Cardiac septum (tissue), 1 donor: ENCODE measurements around the gene ADTRP. TPM values are rescaled to one million over a fixed set of nuclear protein-coding genes. Genes with fewer than 3 reads are reported as not detected.

Experiments used
- DNase-seq: peaks from one replicate; pipeline ENCODE4 v3.0.0-alpha.2; 2020; ENCODE audit warnings: low spot score
- intact Hi-C: fragments of 100-400 bp; cut with DNase I; formaldehyde crosslinking; loops from one replicate; pipeline ENCODE4 v1.14.0; 2022
- total RNA-seq: library from RNA; stranded (reverse); fragmentation: NEBNext Ultra II Directional; extraction: Animal tissue kit (Norgen Biotek cat#: 25700); gene quantifications from one replicate; pipeline ENCODE4 v1.2.1, GENCODE V29; 2021
- donor health status: DM: no; HTN: no; CAD: no.

ADTRP gene
- total RNA-seq, 1 donor from 2014 or later = not detected

- intact Hi-C loops = no loop called here
- no peak for DNase-seq
Observed at GRCh38 chr6:11736601-11737000, 42.0 kb downstream of the ADTRP start.

DNA sequence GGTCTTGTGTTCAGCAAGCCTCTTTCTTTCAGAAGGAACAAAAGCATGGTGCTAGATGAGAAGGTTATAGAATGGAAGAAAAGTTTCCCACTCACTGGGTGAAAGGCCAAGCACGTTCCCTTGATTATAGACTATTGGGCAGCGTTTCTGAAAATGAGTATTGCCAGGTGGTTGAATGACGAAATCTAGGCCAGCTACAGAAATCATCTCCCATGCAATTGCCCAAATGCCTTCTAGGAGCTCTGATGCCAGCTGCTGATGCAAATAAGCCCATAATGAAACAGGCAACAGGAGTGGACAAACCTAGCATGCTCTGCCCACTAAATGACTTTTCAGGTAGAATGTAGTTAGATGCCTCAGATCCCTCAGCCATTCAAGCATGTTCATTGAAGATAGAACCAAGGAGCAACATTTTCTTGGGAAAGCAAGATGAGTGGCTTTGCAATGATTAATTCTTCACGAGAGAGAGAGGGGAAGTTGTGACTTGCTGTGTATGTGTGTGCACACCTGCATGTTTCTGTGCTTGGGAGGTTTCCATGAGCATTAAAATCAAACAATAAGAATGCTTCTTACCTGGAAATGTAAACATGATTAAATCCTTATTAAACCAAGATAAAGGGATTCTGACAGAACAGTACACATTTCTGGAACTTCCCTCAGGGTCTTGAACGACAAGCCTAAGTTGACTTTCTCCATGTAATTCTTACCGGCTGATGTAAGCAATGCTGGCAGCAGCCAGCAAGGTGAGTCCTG is 43.6 kb downstream of the ADTRP start:
- intact Hi-C loops = no loop called here
- DNase-seq = no peak

GRCh38 chr6:11732036-11732631 is 46.5 kb downstream of the ADTRP start:
- DNase-seq = peak; percentile 85
- intact Hi-C loops = no loop called here

GRCh38 chr6:11731423-11731822 is 47.2 kb downstream of the ADTRP start:
- DNase-seq = no peak
- intact Hi-C loops = no loop called here

GRCh38 chr6:11730641-11731040 is 48.0 kb downstream of the ADTRP start:
- intact Hi-C loops = no loop called here
- no peak for DNase-seq

- no peak for DNase-seq
- intact Hi-C loops = no loop called here
Observed at GRCh38 chr6:11729076-11729475, 49.5 kb downstream of the ADTRP start.

DNA sequence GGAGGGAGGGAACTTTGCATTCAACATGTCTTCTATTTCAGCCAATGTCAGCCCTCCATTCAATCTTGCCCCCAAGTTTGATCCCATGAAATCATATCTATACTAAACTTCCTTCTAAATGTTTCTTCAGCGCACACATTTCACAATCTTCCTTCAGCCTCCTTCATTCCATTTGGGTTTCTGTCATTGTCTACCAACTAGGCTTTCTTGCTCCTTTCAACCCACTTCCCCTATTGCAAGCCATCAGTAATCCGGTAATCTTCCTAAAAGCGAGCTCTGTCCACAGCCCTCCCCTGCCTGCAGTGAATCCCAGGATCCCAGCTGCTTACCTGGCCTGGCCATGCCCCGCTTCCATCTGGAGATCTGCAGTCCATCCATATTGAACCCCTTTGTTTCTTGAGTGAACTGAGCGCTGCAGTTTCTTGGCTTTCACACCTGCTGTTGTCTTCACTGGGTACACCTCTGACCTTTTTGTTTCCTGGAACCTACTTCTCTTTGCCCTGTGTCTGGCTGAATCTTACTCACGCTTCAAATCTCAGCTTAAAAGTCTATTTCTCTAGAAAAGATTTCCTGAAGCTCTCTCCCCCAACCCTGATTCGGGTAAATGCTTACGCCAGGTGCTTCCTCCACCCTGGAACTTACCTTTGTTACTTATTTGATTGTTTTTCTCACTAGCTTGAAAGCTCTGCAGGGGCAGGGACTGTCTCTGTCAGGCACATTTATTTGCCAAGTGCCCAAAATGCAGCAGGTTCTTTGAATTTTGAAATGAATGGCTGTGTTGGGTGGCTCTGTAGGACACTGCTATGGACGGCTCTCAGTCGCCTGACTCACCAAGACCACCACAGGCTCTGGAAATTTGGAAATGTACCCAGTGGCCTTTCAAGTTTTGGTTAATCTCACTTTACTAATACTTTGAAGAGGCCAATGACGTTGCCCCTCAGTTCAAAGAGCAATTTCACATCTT is 50.3 kb downstream of the ADTRP start:
- DNase-seq = no peak
- intact Hi-C loops = no loop called here

GRCh38 chr6:11727346-11727997 is 51.1 kb downstream of the ADTRP start:
- intact Hi-C loops = no loop called here
- no peak for DNase-seq

DNA sequence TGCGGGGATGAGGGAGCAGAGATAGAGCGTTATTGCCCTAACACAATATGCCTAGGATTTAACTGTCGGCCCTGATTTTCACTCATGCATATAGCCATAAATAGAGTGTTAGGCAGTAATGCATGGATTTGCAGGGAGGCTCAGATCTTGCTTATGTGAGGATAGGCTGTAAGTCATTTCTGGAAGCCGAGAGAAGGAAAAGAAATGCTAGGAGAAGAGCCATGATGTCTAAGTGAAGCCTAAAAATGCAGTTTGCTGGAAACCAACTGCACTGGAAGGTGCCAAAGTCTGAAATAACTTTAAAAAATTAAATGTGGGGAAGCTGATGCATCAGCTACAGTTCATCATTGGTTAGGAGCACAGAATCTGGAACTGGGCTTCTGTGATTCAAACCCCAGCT is 54.3 kb downstream of the ADTRP start:
- DNase-seq = no peak
- intact Hi-C loops = no loop called here

GRCh38 chr6:11722805-11723631 is 55.6 kb downstream of the ADTRP start:
- DNase-seq = peak; percentile 7
- intact Hi-C loops = no loop called here

DNA sequence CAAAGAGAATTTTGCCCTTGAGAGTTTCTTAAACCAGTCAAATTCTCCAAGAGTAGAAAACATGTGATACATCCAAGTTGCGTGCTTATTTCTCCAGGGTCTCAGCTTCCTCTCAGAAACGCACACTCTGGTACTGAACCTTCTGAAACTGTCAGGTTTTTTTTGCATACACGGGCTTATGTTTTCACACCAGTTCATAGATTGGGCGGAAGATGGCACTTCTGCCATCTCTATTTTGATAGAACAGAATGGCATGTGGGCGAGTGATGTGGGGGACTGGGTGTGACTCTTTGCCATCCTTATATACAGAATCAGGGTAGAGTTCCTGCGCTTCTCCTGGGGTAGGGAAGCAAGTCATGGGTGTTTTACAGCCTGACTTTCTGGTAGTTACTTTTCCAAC is 56.4 kb downstream of the ADTRP start:
- intact Hi-C loops = no loop called here
- no peak for DNase-seq

DNA sequence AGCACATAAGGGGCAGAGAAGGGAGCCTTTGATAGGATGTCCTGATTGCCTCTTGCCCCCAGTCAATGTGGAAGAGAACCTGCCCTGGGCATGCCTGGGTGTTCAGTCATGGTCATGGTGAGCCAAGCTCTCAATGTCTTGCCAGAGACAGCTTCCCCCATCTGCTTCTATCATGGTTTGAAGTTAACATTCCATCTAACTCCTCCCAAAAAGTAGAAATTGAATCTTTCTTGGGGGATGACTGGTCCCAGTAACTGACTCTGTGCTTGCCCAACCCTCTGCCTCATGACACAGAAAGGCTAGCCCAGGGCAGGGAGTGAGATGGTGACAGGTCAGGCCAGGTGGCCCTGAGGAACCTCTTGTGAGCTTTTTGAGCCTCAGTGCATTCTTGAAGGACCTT is 60.1 kb downstream of the ADTRP start:
- DNase-seq = no peak
- intact Hi-C loops = no loop called here

- intact Hi-C loops = no loop called here
- DNase-seq = peak; percentile 51
Observed at GRCh38 chr6:11718031-11718430, 60.6 kb downstream of the ADTRP start.

DNA sequence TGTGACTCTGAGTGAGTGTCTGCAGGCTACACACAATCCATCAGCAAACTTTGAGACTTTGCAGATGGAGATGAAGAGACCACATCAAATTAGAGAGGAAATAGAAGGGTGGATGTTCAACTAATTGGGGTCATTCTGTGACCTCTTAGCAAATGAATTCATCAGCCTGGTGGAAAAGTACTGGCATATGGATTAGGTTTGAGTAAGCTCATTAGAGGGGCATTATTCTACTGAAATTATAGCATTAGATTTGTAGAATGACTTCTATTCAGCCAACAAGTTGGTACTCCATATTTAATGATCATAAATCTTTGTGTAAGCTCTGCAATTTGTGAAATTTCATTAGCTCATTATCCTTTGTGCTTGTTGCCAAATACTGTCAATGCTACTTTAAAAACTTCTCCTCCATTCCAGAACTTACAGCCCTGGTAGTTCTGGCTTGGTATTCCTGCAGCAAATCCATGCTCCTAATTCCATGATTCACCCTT is 63.8 kb downstream of the ADTRP start:
- intact Hi-C loops = loop anchor here (5.0 kb wide), 1 partner anchor 97 kb away; no protein-coding TSS in a partner anchor
- DNase-seq = no peak

- intact Hi-C loops = loop anchor here (5.0 kb wide), 1 partner anchor 98 kb away; no protein-coding TSS in a partner anchor
- DNase-seq = no peak
Observed at GRCh38 chr6:11714116-11714797, 64.3 kb downstream of the ADTRP start.

GRCh38 chr6:11712760-11713159 is 65.8 kb downstream of the ADTRP start:
- DNase-seq = no peak
- intact Hi-C loops = loop anchor here (5.0 kb wide), 1 partner anchor 100 kb away; no protein-coding TSS in a partner anchor

DNA sequence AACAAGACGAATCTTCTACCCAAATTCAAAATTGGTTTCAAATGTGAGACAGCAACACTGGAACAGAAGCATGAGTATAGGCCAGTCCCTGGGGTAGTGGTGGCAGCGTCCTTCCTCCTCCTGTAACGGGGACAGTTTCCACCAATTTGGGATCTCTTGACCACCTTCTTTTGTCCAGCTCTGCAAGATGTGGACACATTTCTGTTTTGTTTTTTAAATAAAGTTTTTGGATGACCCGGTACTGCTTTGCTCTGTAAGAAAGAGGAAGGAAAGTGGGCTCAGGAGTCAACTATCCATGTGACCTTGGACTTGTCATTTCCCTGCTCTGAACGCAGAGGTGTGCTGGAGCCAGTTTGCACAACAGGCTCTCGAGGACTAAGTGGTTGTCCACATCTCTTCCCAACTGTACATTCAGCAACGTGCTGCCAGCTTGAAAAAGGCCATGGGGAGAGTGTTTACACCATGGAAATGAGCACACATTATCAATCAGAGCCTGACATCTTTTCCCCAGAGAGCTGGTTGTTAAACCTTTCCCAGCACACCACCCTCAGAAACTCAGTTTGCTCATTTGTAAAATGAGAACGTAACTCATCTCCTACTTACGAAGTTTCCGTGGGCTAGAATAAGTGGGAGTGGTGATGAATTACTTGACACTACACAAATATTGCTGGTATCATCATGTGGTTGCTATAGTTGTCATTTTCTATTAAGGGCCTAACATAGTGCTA is 66.5 kb downstream of the ADTRP start:
- intact Hi-C loops = loop anchor here (5.0 kb wide), 1 partner anchor 100 kb away; no protein-coding TSS in a partner anchor
- DNase-seq = no peak
